Activated CD8-positive, alpha-beta memory T cell treated with anti-CD3 and anti-CD28 coated beads, Interleukin-2, amount 50 U/mL, for 4 hours (primary cell): Measurements from ENCODE around the gene FAM83F.
A peak's percentile ranks its signal among the peaks of the same experiment; 100 is the strongest.

ENCODE experiments used
- DNase-seq: peaks from one replicate; pipeline ENCODE4 v3.0.0-alpha.2; 2020

FAM83F gene

GRCh38 chr22:40039482-40040115 lies 44.8 kb downstream of the FAM83F start:
- no peak for DNase-seq

DNA sequence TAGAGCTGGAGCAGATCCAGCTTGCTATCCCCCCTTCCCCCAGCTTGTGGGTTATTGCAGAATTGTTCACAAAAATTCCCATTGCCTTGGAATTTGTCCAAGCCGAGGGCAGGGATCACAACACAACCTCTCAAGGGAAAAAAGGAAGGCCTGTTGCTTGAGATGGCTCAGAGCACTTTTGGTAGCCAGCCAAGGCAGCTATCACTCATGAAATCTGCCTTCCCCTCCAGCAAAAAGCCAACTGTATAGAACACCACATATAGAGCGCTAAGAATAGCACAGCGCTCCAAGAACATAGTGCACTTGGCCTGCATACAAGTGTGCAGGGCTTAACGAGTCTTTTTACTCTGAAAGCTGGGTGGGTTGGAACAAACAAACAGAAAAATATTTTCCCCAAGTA lies 46.2 kb downstream of the FAM83F start:
- DNase-seq: no peak

DNA sequence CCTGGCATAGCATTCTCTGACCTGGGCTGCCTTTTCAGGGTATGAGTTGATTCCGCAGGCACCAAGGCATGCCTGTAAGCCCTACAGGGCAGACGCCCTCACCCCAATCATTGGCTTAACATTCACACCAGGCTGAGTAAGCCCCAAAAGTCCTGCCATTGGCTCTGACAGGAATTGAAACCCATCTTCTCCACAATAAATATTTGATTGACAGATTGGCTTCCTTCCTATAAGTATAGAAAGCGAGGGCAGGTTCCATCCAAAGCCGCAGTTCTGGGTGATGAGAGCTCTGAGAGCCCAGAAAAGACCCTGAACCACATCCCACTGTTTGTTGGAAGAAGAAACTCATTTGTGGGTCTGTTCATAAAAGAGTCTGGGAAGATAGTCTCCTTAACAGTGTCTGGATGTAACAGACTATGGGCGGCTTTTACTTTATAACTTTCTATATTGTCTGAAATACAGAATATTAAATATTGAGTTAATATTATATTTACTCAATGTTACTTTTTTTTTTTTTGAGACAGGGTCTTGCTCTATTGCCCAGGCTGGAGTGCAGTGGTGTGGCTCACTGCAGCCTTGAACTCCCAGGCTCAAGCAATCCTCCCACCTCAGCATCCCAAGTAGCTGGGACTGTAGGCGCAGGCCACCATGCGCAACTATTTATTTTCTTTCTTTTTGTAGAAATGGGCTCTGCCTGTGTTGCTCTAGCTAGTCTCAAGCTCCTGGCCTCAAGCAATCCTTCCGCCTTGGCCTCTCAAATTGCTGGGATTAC lies 46.8 kb downstream of the FAM83F start:
- DNase-seq: no peak

GRCh38 chr22:40042312-40042711 lies 47.6 kb downstream of the FAM83F start:
- no peak for DNase-seq

DNA sequence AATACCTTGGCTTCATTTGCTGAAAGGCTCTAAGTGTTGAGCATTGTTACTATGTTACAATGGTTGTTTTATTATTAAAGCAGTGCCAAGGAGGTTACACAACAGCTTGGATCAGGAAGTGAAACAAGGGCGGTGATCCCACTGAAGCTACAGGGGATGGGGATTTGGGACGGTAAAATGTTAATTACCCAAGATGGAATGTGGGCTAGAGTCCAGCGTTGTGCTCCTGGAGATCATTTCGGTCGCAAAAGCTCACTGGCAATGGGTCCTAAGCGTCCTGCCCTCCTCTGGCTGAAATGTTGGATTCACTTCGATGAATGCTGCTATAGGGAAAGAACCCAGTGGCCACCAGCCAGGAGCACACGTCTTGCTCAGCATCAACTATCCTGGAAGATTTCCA lies 48.3 kb downstream of the FAM83F start:
- no peak for DNase-seq

GRCh38 chr22:40043793-40044101 lies 49.0 kb downstream of the FAM83F start:
- no peak for DNase-seq

- peak; percentile 96 for DNase-seq
Measured at GRCh38 chr22:40044102-40044869, 49.5 kb downstream of the FAM83F start.

GRCh38 chr22:40044870-40045834 lies 50.4 kb downstream of the FAM83F start:
- peak; percentile 73 for DNase-seq

- DNase-seq: peak; percentile 35
Measured at GRCh38 chr22:40046126-40046525, 51.4 kb downstream of the FAM83F start.

DNA sequence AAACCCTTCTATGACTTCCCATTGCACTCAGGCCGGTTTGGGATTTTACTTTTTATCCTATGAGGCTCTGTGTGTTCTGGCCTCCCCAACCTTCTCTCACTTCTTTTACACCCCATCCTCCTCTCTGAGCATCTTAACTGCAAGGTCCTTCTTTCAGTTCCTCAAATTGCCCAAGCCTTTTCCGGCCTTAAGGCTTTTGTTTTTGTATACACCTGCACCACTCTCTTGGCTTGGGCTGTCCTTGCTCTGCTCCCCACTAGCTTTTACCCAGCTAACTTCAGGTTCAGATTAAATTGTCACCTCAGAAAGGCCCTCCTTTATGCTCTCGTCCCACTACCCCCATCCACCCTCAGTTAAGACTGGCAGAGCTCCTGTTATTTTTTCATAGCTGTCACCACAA lies 55.5 kb downstream of the FAM83F start:
- DNase-seq: no peak

DNA sequence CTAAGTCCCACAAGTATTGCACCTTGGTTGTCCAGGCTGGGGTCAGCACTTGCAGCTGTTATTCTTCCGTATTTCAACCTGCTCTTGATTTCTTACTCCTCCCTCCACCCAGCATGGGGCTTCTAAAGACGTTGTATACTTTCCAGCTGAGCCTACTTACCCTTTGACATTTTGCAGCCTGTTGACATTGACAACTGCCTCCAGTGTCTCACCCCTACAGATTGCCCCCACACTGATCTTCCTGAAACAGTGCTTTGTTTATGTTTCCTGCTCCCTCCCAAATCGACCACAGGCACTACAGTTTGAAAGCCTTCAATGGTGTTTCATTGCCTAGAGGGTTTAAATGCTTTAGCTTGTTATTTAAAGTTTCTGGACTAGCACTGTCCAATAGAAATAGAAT lies 56.6 kb downstream of the FAM83F start:
- DNase-seq: no peak

DNA sequence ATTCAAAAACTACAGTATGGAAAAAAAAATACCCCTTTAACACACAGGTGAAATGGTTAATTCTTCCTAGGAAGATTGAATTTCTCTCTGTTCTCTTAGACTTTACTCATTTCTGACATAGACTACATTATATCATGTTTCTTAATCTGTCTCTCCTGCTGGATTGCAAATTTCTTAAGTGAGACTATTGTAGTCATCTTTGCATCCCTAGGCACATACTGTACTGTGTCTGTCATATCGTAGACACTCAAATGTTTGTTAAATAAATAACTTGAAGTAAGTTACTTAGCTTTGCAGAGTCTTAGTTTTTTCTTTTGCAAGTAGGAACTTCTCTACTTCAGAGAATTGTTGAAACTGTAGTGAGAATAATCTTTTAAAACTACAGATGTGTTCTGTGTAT lies 58.7 kb downstream of the FAM83F start:
- no peak for DNase-seq

DNA sequence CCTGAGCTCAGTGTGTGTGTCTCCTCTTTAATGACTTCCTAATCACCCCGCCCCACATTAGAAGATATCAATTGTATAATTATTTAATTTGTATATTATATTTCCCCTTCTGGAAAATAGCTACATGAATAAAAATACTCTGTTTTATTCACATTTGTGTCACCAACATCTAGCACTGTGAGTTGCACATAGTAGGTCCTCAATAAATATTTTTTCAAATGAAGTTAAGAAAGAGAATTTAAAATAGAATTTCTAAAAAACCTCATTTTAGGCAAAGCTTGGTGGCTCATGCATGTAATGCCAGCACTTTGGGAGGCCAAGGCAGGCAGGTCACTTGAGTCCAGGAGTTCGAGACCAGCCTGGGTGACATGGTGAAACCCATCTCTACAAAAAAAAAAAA lies 59.7 kb downstream of the FAM83F start:
- no peak for DNase-seq

DNA sequence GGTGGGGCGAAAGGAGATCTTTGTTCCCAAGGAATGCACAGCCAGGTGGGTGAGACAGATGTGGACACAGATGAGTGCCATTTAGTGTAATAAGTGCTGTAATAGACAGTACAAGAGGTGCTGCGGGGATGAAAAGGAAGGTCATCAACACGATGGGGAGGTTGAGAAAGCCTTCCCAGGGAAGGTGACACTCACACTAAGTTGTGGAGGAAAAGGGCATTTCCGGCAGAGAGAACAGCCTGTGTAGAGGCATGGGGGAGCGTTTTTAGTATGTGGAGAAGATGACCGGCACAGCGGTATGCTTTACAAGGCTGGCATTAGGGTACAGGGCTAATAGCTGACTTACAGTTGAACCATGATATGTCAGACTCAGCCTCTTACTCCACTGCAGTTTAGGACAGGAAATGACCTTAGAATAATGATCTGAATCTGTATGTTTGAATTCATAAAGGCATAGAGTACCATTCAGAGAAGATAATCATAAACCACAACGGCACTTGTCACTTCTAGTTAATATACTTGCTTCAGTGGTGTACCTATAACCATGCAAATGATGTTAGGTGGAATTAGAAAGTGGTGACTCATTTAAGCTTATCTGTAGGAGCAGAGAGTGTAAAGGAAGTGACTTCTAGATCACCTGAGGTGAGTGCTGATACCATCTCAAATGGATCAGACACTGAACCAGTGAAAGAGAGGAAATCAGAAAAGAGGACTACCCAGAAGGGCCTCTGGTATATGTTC lies 60.6 kb downstream of the FAM83F start:
- DNase-seq: no peak

DNA sequence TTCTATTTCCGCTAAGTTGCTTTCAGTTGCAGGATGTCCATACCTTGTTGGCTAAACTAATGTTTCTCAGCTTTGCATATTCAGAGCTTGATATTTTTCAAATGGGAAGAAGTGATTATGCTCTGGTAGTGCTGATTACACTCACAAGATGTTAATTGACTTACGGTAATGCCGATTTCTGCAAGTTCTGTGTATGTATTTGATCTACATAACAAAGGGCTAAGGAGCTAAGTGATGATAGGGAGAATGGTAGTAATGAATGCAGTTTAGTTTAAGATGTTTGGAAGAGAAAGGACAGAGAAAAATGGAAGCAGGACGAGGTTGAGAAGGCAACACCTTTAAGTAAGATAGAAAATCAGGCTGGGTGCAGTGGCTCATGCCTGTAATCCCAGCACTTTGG lies 61.4 kb downstream of the FAM83F start:
- DNase-seq: no peak

DNA sequence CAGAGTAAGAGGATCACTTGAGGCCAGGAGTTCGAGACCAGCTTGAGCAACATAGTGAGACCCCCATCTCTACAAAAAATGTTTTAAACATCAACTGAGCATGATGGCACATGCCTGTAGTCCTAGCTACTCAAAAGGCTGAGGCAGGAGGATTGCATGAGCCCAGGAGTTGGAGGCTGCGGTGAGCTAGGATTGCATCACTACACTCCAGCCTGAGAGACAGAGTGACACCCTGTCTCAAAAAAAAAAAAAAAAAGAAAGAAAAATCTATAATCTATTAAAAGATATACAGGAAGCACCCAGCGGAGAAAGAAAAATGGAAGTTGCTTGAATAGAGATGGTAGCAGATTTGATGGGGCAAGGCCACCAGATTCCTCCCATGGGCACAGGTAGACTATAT lies 61.8 kb downstream of the FAM83F start:
- no peak for DNase-seq

GRCh38 chr22:40057652-40058051 lies 62.9 kb downstream of the FAM83F start:
- no peak for DNase-seq

GRCh38 chr22:40058265-40058664 lies 63.5 kb downstream of the FAM83F start:
- DNase-seq: peak; percentile 26

GRCh38 chr22:40065981-40066380 lies 71.2 kb downstream of the FAM83F start:
- no peak for DNase-seq

DNA sequence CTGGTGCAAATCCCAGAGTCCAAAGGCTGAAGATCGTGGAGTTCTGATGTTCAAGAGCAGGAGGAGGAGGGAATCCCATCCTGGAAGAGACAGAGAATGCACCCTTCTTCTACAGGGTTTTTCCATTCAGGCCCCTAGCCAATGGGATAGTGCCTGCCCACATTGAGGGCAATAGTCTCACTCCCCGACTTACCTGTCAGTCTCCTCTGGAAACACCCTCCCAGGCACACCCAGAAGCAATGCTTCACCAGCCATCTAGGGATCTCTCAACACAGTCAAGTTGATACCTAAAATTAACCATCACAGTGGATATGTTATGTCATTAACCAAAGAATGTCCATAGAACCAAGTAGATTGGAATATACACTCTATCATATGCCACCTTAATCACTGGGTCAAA lies 72.9 kb downstream of the FAM83F start:
- no peak for DNase-seq

DNA sequence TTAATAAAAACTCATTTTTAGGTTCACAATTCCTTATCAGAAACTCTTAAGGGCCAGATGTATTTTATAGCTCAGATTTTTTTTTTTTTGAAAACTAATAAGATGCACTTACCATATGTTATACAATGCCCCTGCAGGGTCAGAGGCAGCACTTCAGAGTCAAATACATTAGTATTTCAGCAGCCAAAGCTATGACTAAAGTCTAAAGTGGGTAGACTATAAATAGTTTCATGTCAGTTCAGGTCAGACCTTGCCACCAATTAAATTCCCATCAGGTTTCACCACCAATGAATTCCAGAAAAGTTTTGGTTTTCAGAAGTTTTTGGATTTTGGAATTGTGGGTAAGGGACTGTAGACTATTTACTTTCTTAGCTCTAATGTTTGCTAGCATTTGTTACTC lies 75.9 kb downstream of the FAM83F start:
- DNase-seq: no peak

DNA sequence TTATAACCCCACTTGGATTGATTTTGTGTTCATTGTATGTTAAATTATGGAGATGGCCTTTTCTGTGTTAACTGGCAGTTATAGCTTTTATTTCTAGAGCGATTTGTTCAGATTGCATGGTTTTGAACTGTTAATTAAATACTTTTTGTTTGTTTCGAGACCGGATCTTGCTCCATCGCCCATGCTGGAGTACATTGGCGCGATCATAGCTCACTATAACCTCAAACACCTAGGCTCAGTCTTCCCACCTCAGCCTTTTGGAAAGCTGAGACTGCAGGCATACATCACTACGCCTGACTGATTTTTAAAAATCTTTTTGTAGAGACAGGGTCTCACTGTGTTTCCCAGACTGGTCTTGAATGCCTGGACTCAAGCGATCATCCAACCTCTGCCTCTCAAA lies 77.0 kb downstream of the FAM83F start:
- no peak for DNase-seq
